ENCODE results near the gene PTGFRN.

GRCh38 chr1:117025568-117025967, 115.9 kb downstream of the PTGFRN start:
- TF ChIP-seq CTCF (conservative IDR thresholded peaks at IDR 0.05; ENCODE audit: low read depth, low read length) = no peak
- no peak for TF ChIP-seq EZH2 (IDR thresholded peaks at IDR 0.05; ENCODE audit: low read length, unreplicated experiment)
- TF ChIP-seq EZH2phosphoT487 (IDR thresholded peaks at IDR 0.05; ENCODE audit: borderline replicate concordance, low read length) = no peak
